GM12891 (cell line): ENCODE results near the gene PLPP3.

Experiments used
- POLR2A ChIP-seq: IDR thresholded peaks from 2 replicates; pipeline ENCODE4 v1.6.1; 2011; ENCODE audit warnings: low read depth, low read length, control low read depth
- POLR2AphosphoS5 ChIP-seq: IDR thresholded peaks from 2 replicates; pipeline ENCODE4 v1.6.1; 2011; ENCODE audit warnings: low read depth, low read length, control low read depth
- POU2F2 ChIP-seq: IDR thresholded peaks from 2 replicates; pipeline ENCODE4 v1.6.1; 2011; ENCODE audit warnings: low read depth, mild to moderate bottlenecking, control low read depth, low read length, moderate library complexity
- TAF1 ChIP-seq: IDR thresholded peaks from 2 replicates; pipeline ENCODE4 v1.6.1; 2011; ENCODE audit warnings: low read depth, low read length, control low read depth

DNA sequence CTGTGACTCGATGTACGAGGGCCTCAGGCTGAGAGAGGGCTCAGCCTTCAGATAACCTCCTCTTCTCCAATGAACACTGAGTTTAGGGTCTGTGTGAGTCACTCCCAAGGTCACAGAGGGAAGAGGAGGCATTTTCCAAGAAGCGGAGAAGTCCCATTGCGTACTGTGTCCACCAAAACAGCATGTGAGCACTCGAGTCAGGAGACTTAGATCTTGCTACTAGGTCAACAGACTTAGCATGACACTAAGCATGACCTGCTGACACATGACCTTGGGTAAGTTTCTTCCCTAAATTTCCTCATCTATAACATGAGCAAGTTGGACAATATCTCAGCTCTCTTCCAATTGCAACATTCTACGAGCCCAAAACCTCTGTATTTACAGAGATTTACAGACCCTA is 68.0 kb downstream of the PLPP3 start:
- no peak for TF ChIP-seq POLR2A
- TF ChIP-seq POLR2AphosphoS5 = no peak
- no peak for TF ChIP-seq TAF1
- no peak for TF ChIP-seq POU2F2
